IMR-90 (cell line): ENCODE measurements around the gene NAE1.

Experiments used
- CTCF ChIP-seq: conservative IDR thresholded peaks from 2 replicates; pipeline ENCODE4 v1.5.1; 2012; ENCODE audit warnings: mild to moderate bottlenecking, low read depth, low read length, improper control_type of control experiment
- POLR2A ChIP-seq: IDR thresholded peaks from 2 replicates; pipeline ENCODE4 v1.6.1; 2012; ENCODE audit warnings: mild to moderate bottlenecking, low read depth, low read length

GRCh38 chr16:66869424-66869823, 38.6 kb upstream of the NAE1 start:
- no peak for TF ChIP-seq POLR2A
- no peak for TF ChIP-seq CTCF
